Measurements from ENCODE around the gene ZNF229. TPM values are rescaled to one million over a fixed set of nuclear protein-coding genes. Genes with fewer than 3 reads are reported as not detected.
"Not testable (repeated sequence)": the region's sequence is repeated elsewhere in the genome, so short reads cannot be mapped to it uniquely, and the experiment has no call there.

Gene ZNF229
- total RNA-seq, 1 donor from 2014 or later, result 10.8 TPM

GRCh38 chr19:44452367-44452766 lies 4.1 kb upstream of the ZNF229 start:
- no peak for TF ChIP-seq CTCF (IDR thresholded peaks at IDR 0.05; ENCODE audit: insufficient read depth, low read length, severe bottlenecking)
- Histone ChIP-seq H3K27me3 (ENCODE audit: control insufficient read depth, insufficient read depth, low read length) (no peaks in the 10 kb centered on the region), H3K36me3 (ENCODE audit: control insufficient read depth, insufficient read depth, low read length) (no peaks in the 10 kb centered on the region), H3K4me3 (ENCODE audit: low read depth, low read length) (no peak overlapping the region)
- no peak for FAIRE-seq
- DNase-seq (ENCODE audit: low read depth), result no peak

GRCh38 chr19:44451687-44452086 lies 3.4 kb upstream of the ZNF229 start:
- DNase-seq (ENCODE audit: low read depth) (no peak), FAIRE-seq (no peak)
- Histone ChIP-seq H3K36me3 (ENCODE audit: control insufficient read depth, insufficient read depth, low read length) (no peaks in the 10 kb centered on the region), H3K27me3 (ENCODE audit: control insufficient read depth, insufficient read depth, low read length) (no peaks in the 10 kb centered on the region), H3K4me3 (ENCODE audit: low read depth, low read length) (no peak overlapping the region)
- no peak for TF ChIP-seq CTCF (IDR thresholded peaks at IDR 0.05; ENCODE audit: insufficient read depth, low read length, severe bottlenecking)

- peaks cover 4% of the 10 kb centered on the region for H3K36me3 ChIP-seq (ENCODE audit: control insufficient read depth, insufficient read depth, low read length)
These were observed 9.8 kb downstream of the ZNF229 start for GRCh38 chr19:44438441-44438840.

GRCh38 chr19:44435441-44435840 lies 12.8 kb downstream of the ZNF229 start:
- no peak for TF ChIP-seq CTCF (IDR thresholded peaks at IDR 0.05; ENCODE audit: insufficient read depth, low read length, severe bottlenecking)
- Histone ChIP-seq H3K4me3 (ENCODE audit: low read depth, low read length) (no peak overlapping the region), H3K27me3 (ENCODE audit: control insufficient read depth, insufficient read depth, low read length) (no peaks in the 10 kb centered on the region), H3K36me3 (ENCODE audit: control insufficient read depth, insufficient read depth, low read length) (peaks cover 10% of the 10 kb centered on the region)
- DNase-seq (ENCODE audit: low read depth) (no peak), FAIRE-seq (peak; percentile 7)

More at GRCh38 chr19:44438441-44438840, 9.8 kb downstream of the ZNF229 start:
- no peak overlapping the region for H3K4me3 ChIP-seq (ENCODE audit: low read depth, low read length)
- DNase-seq (ENCODE audit: low read depth), result no peak
- H3K27me3 ChIP-seq (ENCODE audit: control insufficient read depth, insufficient read depth, low read length), result no peaks in the 10 kb centered on the region
- no peak for TF ChIP-seq CTCF (IDR thresholded peaks at IDR 0.05; ENCODE audit: insufficient read depth, low read length, severe bottlenecking)
- no peak for FAIRE-seq

- H3K27me3 ChIP-seq (ENCODE audit: control insufficient read depth, insufficient read depth, low read length), result no peaks in the 10 kb centered on the region
- DNase-seq (ENCODE audit: low read depth), result peak; percentile 21
- H3K4me3 ChIP-seq (ENCODE audit: low read depth, low read length), result no peak overlapping the region
- no peak for FAIRE-seq
- TF ChIP-seq CTCF (IDR thresholded peaks at IDR 0.05; ENCODE audit: insufficient read depth, low read length, severe bottlenecking), result no peak
- peaks cover 10% of the 10 kb centered on the region for H3K36me3 ChIP-seq (ENCODE audit: control insufficient read depth, insufficient read depth, low read length)
These were observed 17.3 kb downstream of the ZNF229 start for GRCh38 chr19:44430956-44431355.

- H3K4me3 ChIP-seq (ENCODE audit: low read depth, low read length); FAIRE-seq; DNase-seq (ENCODE audit: low read depth); H3K27me3 ChIP-seq (ENCODE audit: control insufficient read depth, insufficient read depth, low read length); H3K36me3 ChIP-seq (ENCODE audit: control insufficient read depth, insufficient read depth, low read length): not testable (repeated sequence)
These were observed 32.7 kb downstream of the ZNF229 start for GRCh38 chr19:44415553-44415952.
